HFFc6 (cell line): Measurements from ENCODE around the gene FAM20C. TPM values are rescaled to one million over a fixed set of nuclear protein-coding genes. Genes with fewer than 3 reads are reported as not detected.

Experiments used
- DNase-seq: peaks from one replicate; pipeline ENCODE4 v3.0.0-alpha.2; 2018
- H3K27ac Mint-ChIP-seq: 2 replicates; pipeline ENCODE4 v1.8.0; 2020; ENCODE audit warnings: mild to moderate bottlenecking, mixed read lengths
- H3K27me3 Mint-ChIP-seq: 2 replicates; pipeline ENCODE4 v1.8.0; 2021; ENCODE audit warnings: mild to moderate bottlenecking, moderate library complexity, mixed read lengths; ENCODE audit not compliant: insufficient read depth
- H3K36me3 Mint-ChIP-seq: 2 replicates; pipeline ENCODE4 v1.8.0; 2021; ENCODE audit warnings: low read depth, mixed read lengths
- H3K4me1 Mint-ChIP-seq: 2 replicates; pipeline ENCODE4 v1.8.0; 2020; ENCODE audit warnings: low read depth, mixed read lengths
- H3K4me3 Mint-ChIP-seq: 2 replicates; pipeline ENCODE4 v1.8.0; 2020; ENCODE audit warnings: mild to moderate bottlenecking, moderate library complexity, mixed read lengths
- H3K9me3 Mint-ChIP-seq: 2 replicates; pipeline ENCODE4 v1.8.0; 2020; ENCODE audit warnings: mild to moderate bottlenecking, mixed read lengths
- CTCF ChIP-seq: fragments of 200-600 bp; sonication (generic); IDR thresholded peaks from 2 replicates; pipeline ENCODE4 v1.5.0; 2021; ENCODE audit warnings: antibody characterized with exemption, mild to moderate bottlenecking
- total RNA-seq, 6 experiments: library from RNA; stranded (reverse); fragmentation: NEBNext Ultra II Directional; extraction: Animal tissue kit (Norgen Biotek cat#: 25700); gene quantifications; 2 replicates in 1 of 6; 3 replicates in 5 of 6; pipeline ENCODE4 v1.2.3, GENCODE V29; 2021

The FAM20C gene
- total RNA-seq, 6 experiments from 2014 or later, result 22.2 to 31.1 (median 23.2) TPM

- H3K36me3 Mint-ChIP-seq, result no peaks in the 10 kb centered on the region
- no peak for TF ChIP-seq CTCF
- no peak overlapping the region for H3K27ac Mint-ChIP-seq
- H3K4me3 Mint-ChIP-seq, result no peak overlapping the region
- DNase-seq, result no peak
- peaks cover 20% of the 10 kb centered on the region for H3K4me1 Mint-ChIP-seq
- no peaks in the 10 kb centered on the region for H3K9me3 Mint-ChIP-seq
- H3K27me3 Mint-ChIP-seq, result peaks cover 3% of the 10 kb centered on the region
These were observed 43.4 kb downstream of the FAM20C start for GRCh38 chr7:235576-236395.

GRCh38 chr7:236967-237366, 44.6 kb downstream of the FAM20C start:
- peaks cover 4% of the 10 kb centered on the region for H3K27me3 Mint-ChIP-seq
- H3K9me3 Mint-ChIP-seq, result no peaks in the 10 kb centered on the region
- no peak overlapping the region for H3K27ac Mint-ChIP-seq
- DNase-seq, result no peak
- H3K4me1 Mint-ChIP-seq, result peaks cover 20% of the 10 kb centered on the region
- no peak for TF ChIP-seq CTCF
- H3K36me3 Mint-ChIP-seq, result no peaks in the 10 kb centered on the region
- H3K4me3 Mint-ChIP-seq, result no peak overlapping the region

- H3K4me3 Mint-ChIP-seq, result no peak overlapping the region
- no peak for DNase-seq
- H3K9me3 Mint-ChIP-seq, result no peaks in the 10 kb centered on the region
- no peaks in the 10 kb centered on the region for H3K36me3 Mint-ChIP-seq
- no peak overlapping the region for H3K27ac Mint-ChIP-seq
- TF ChIP-seq CTCF, result no peak
- peaks cover 18% of the 10 kb centered on the region for H3K4me1 Mint-ChIP-seq
- H3K27me3 Mint-ChIP-seq, result peaks cover 4% of the 10 kb centered on the region
These were observed 45.0 kb downstream of the FAM20C start for GRCh38 chr7:237385-237784.

- H3K4me3 Mint-ChIP-seq, result no peak overlapping the region
- no peaks in the 10 kb centered on the region for H3K36me3 Mint-ChIP-seq
- no peak overlapping the region for H3K27ac Mint-ChIP-seq
- DNase-seq, result no peak
- TF ChIP-seq CTCF, result no peak
- peaks cover 1% of the 10 kb centered on the region; the same call in 1 of the 2 replicates for H3K27me3 Mint-ChIP-seq
- no peaks in the 10 kb centered on the region for H3K9me3 Mint-ChIP-seq
- H3K4me1 Mint-ChIP-seq, result no peaks in the 10 kb centered on the region
These were observed 47.8 kb downstream of the FAM20C start for GRCh38 chr7:240146-240676.

- H3K27ac Mint-ChIP-seq, result no peak overlapping the region
- no peak for DNase-seq
- no peaks in the 10 kb centered on the region for H3K9me3 Mint-ChIP-seq
- no peaks in the 10 kb centered on the region for H3K4me1 Mint-ChIP-seq
- H3K36me3 Mint-ChIP-seq, result no peaks in the 10 kb centered on the region
- peaks cover 1% of the 10 kb centered on the region; the same call in 1 of the 2 replicates for H3K27me3 Mint-ChIP-seq
- H3K4me3 Mint-ChIP-seq, result no peak overlapping the region
- no peak for TF ChIP-seq CTCF
These were observed 48.6 kb downstream of the FAM20C start for GRCh38 chr7:240887-241421.
